Peyer's patch (tissue), 4 donors: ENCODE results near the gene CACNA2D3. TPM values are rescaled to one million over a fixed set of nuclear protein-coding genes. Genes with fewer than 3 reads are reported as not detected.

Experiments
- DNase-seq, 3 donors: peaks; one replicate each; pipeline ENCODE4 v3.0.0-alpha.2; 2017 to 2019
- H3K27ac ChIP-seq, 4 donors: fragments of 200-600 bp; sonication (generic); one replicate each; pipeline ENCODE4 v1.5.1; 2016 to 2019
- H3K27me3 ChIP-seq, 2 donors: fragments of 200-600 bp; sonication (generic); one replicate each; pipeline ENCODE4 v1.5.1; 2019
- H3K36me3 ChIP-seq, 3 donors: fragments of 200-600 bp; sonication (generic); one replicate each; pipeline ENCODE4 v1.5.1; 2016 to 2019
- H3K4me1 ChIP-seq, 4 donors: fragments of 200-600 bp; sonication (generic); one replicate each; pipeline ENCODE4 v1.5.1; 2016 to 2019
- H3K4me3 ChIP-seq, 4 donors: fragments of 200-600 bp; sonication (generic); 1 replicate in 3 of 4; 2 replicates in 1 of 4; pipeline ENCODE4 v1.5.1; 2016 to 2019; ENCODE audit warnings: mild to moderate bottlenecking in 1 of 4
- H3K9me3 ChIP-seq, 4 donors: fragments of 200-600 bp; sonication (generic); one replicate each; pipeline ENCODE4 v1.5.1; 2016 to 2019; ENCODE audit warnings: mild to moderate bottlenecking in 1 of 4
- CTCF ChIP-seq, 6 experiments: fragments of 450-650 bp in 4 of 6; fragments of 200-600 bp in 2 of 6; sonication (generic) in 1 of 6; IDR thresholded peaks; one replicate each; pipeline ENCODE4 v1.5.1; 2017 to 2019; ENCODE audit warnings: antibody characterized with exemption in 6 of 6, mild to moderate bottlenecking in 3 of 6, moderate library complexity in 1 of 6
- POLR2A ChIP-seq, 2 donors: fragments of 450-650 bp; IDR thresholded peaks; one replicate each; pipeline ENCODE4 v1.5.1; 2017; ENCODE audit warnings: antibody characterized with exemption in 2 of 2, mild to moderate bottlenecking in 2 of 2, moderate library complexity in 2 of 2
- total RNA-seq, 4 donors: library from RNA; depleted of rRNA; stranded (reverse); fragments of >200 nt; gene quantifications; one replicate each; pipeline ENCODE4 v1.1.0, GENCODE V29; 2016

The CACNA2D3 gene
- total RNA-seq, 4 donors from 2014 or later: 0.27 to 5.0 TPM; not detected in 2

GRCh38 chr3:54608041-54608440, 485.7 kb downstream of the CACNA2D3 start:
- no peaks in the 10 kb centered on the region for H3K4me1 ChIP-seq
- H3K27ac ChIP-seq: no peak overlapping the region
- no peak for DNase-seq
- no peak overlapping the region for H3K4me3 ChIP-seq
- H3K9me3 ChIP-seq: peaks cover 0 to 3% (median 0%) of the 10 kb centered on the region in 4 donors
- no peaks in the 10 kb centered on the region for H3K27me3 ChIP-seq
- no peak for TF ChIP-seq CTCF (IDR thresholded peaks at IDR 0.05)
- no peak for TF ChIP-seq POLR2A (IDR thresholded peaks at IDR 0.05)
- H3K36me3 ChIP-seq: no peaks in the 10 kb centered on the region

GRCh38 chr3:54619053-54619452, 496.7 kb downstream of the CACNA2D3 start:
- TF ChIP-seq CTCF (IDR thresholded peaks at IDR 0.05): no peak
- no peak for TF ChIP-seq POLR2A (IDR thresholded peaks at IDR 0.05)
- no peaks in the 10 kb centered on the region for H3K9me3 ChIP-seq
- no peak overlapping the region for H3K27ac ChIP-seq

GRCh38 chr3:54619531-54619930, 497.2 kb downstream of the CACNA2D3 start:
- no peak for DNase-seq
- no peak overlapping the region for H3K27ac ChIP-seq
- no peaks in the 10 kb centered on the region for H3K36me3 ChIP-seq
- no peaks in the 10 kb centered on the region for H3K27me3 ChIP-seq
- H3K4me3 ChIP-seq: no peak overlapping the region
- TF ChIP-seq POLR2A (IDR thresholded peaks at IDR 0.05): no peak
- TF ChIP-seq CTCF (IDR thresholded peaks at IDR 0.05): no peak
- no peaks in the 10 kb centered on the region for H3K9me3 ChIP-seq
- H3K4me1 ChIP-seq: no peaks in the 10 kb centered on the region

More at GRCh38 chr3:54619053-54619452, 496.7 kb downstream of the CACNA2D3 start:
- H3K4me3 ChIP-seq: no peak overlapping the region
- DNase-seq: no peak
- no peaks in the 10 kb centered on the region for H3K27me3 ChIP-seq
- no peaks in the 10 kb centered on the region for H3K4me1 ChIP-seq
- H3K36me3 ChIP-seq: no peaks in the 10 kb centered on the region

GRCh38 chr3:54621184-54621583, 498.8 kb downstream of the CACNA2D3 start:
- DNase-seq: no peak
- H3K4me1 ChIP-seq: no peaks in the 10 kb centered on the region
- H3K36me3 ChIP-seq: no peaks in the 10 kb centered on the region
- no peak for TF ChIP-seq CTCF (IDR thresholded peaks at IDR 0.05)
- TF ChIP-seq POLR2A (IDR thresholded peaks at IDR 0.05): no peak
- no peak overlapping the region for H3K4me3 ChIP-seq
- no peaks in the 10 kb centered on the region for H3K9me3 ChIP-seq
- H3K27me3 ChIP-seq: no peaks in the 10 kb centered on the region
- H3K27ac ChIP-seq: no peak overlapping the region

- H3K9me3 ChIP-seq: no peaks in the 10 kb centered on the region
- no peaks in the 10 kb centered on the region for H3K36me3 ChIP-seq
- H3K4me3 ChIP-seq: no peak overlapping the region
- no peak overlapping the region for H3K27ac ChIP-seq
- TF ChIP-seq CTCF (IDR thresholded peaks at IDR 0.05) (no peak), POLR2A (IDR thresholded peaks at IDR 0.05) (no peak)
- no peak for DNase-seq
- H3K4me1 ChIP-seq: no peaks in the 10 kb centered on the region
- H3K27me3 ChIP-seq: no peaks in the 10 kb centered on the region
These were observed 500.3 kb downstream of the CACNA2D3 start for GRCh38 chr3:54622678-54623077.
